H9 (cell line): ENCODE data around the gene BACH2. TPM values are rescaled to one million over a fixed set of nuclear protein-coding genes. Genes with fewer than 3 reads are reported as not detected.

ENCODE experiments used
- DNase-seq: peaks from one replicate; pipeline ENCODE4 v3.0.0-alpha.2; 2017
- H2AFZ ChIP-seq: one replicate; pipeline ENCODE4 v1.6.1; 2013; ENCODE audit warnings: mild to moderate bottlenecking, low read length, control low read depth, moderate library complexity
- H2AK5ac ChIP-seq: 2 replicates; pipeline ENCODE4 v1.6.1; 2013; ENCODE audit warnings: low read length, control low read depth, mixed read lengths; ENCODE audit not compliant: insufficient read length
- H2BK120ac ChIP-seq: one replicate; pipeline ENCODE4 v1.6.1; 2013; ENCODE audit warnings: low read depth, mild to moderate bottlenecking, low read length, control low read depth, inconsistent platforms; ENCODE audit not compliant: poor library complexity, severe bottlenecking
- H2BK12ac ChIP-seq: 2 replicates; pipeline ENCODE4 v1.6.1; 2013; ENCODE audit warnings: low read length, control low read depth, mixed read lengths, low read depth; ENCODE audit not compliant: insufficient read length
- H2BK15ac ChIP-seq: 2 replicates; pipeline ENCODE4 v1.6.1; 2013; ENCODE audit warnings: low read depth, low read length, control low read depth
- H2BK20ac ChIP-seq: one replicate; pipeline ENCODE4 v1.6.1; 2013; ENCODE audit warnings: low read depth, mild to moderate bottlenecking, low read length, control low read depth, inconsistent platforms; ENCODE audit not compliant: poor library complexity, severe bottlenecking
- H2BK5ac ChIP-seq: 2 replicates; pipeline ENCODE4 v1.6.1; 2013; ENCODE audit warnings: low read length, control low read depth, mixed read lengths; ENCODE audit not compliant: insufficient read length
- H3K14ac ChIP-seq: 2 replicates; pipeline ENCODE4 v1.6.1; 2013; ENCODE audit warnings: low read length, control low read depth; ENCODE audit not compliant: insufficient read depth
- H3K18ac ChIP-seq: 2 replicates; pipeline ENCODE4 v1.6.1; 2013; ENCODE audit warnings: low read depth, mild to moderate bottlenecking, mixed read lengths, low read length, control low read depth; ENCODE audit not compliant: insufficient read length
- H3K23ac ChIP-seq: 2 replicates; pipeline ENCODE4 v1.6.1; 2013; ENCODE audit warnings: low read length, control low read depth, mixed read lengths, low read depth; ENCODE audit not compliant: insufficient read length
- H3K23me2 ChIP-seq: 2 replicates; pipeline ENCODE4 v1.6.1; 2013; ENCODE audit warnings: low read depth, mild to moderate bottlenecking, mixed read lengths, low read length, control low read depth; ENCODE audit not compliant: insufficient read length, poor library complexity, severe bottlenecking
- H3K27ac ChIP-seq: 2 replicates; pipeline ENCODE4 v1.5.1; 2013; ENCODE audit warnings: low read length, control low read depth, mixed read lengths, low read depth; ENCODE audit not compliant: insufficient read length
- H3K27me3 ChIP-seq: 2 replicates; pipeline ENCODE4 v1.6.1; 2013; ENCODE audit warnings: low read length, control low read depth, inconsistent platforms; ENCODE audit not compliant: insufficient read depth
- H3K4ac ChIP-seq: 2 replicates; pipeline ENCODE4 v1.6.1; 2013; ENCODE audit warnings: low read depth, mild to moderate bottlenecking, control low read depth, inconsistent platforms, low read length, moderate library complexity
- H3K4me1 ChIP-seq: 2 replicates; pipeline ENCODE4 v1.6.1; 2013; ENCODE audit warnings: low read length, control low read depth, inconsistent platforms; ENCODE audit not compliant: insufficient read depth
- H3K4me2 ChIP-seq: 2 replicates; pipeline ENCODE4 v1.6.1; 2013; ENCODE audit warnings: low read length, control low read depth, mixed read lengths; ENCODE audit not compliant: insufficient read length, insufficient read depth
- H3K56ac ChIP-seq: 2 replicates; pipeline ENCODE4 v1.6.1; 2013; ENCODE audit warnings: low read depth, mild to moderate bottlenecking, mixed read lengths, low read length, control low read depth; ENCODE audit not compliant: insufficient read length
- H3K79me1 ChIP-seq: 2 replicates; pipeline ENCODE4 v1.6.1; 2013; ENCODE audit warnings: low read depth, mild to moderate bottlenecking, moderate library complexity, low read length, control low read depth, inconsistent platforms; ENCODE audit not compliant: insufficient read depth, poor library complexity, severe bottlenecking
- H3K79me2 ChIP-seq: 2 replicates; pipeline ENCODE4 v1.6.1; 2013; ENCODE audit warnings: low read length, control low read depth, inconsistent platforms; ENCODE audit not compliant: insufficient read depth
- H3K9ac ChIP-seq: 2 replicates; pipeline ENCODE4 v1.6.1; 2013; ENCODE audit warnings: low read length, control low read depth, mixed read lengths; ENCODE audit not compliant: insufficient read length; ENCODE audit errors: extremely low read depth
- H3K9me3 ChIP-seq: one replicate; pipeline ENCODE4 v1.6.1; 2013; ENCODE audit warnings: low read depth, low read length, inconsistent platforms; ENCODE audit not compliant: control insufficient read depth
- H3T11ph ChIP-seq: one replicate; pipeline ENCODE4 v1.6.1; 2013; ENCODE audit warnings: mild to moderate bottlenecking, low read length, control low read depth, inconsistent platforms
- H4K20me1 ChIP-seq: one replicate; pipeline ENCODE4 v1.6.1; 2013; ENCODE audit not compliant: control insufficient read depth, insufficient read length, insufficient read depth
- H4K5ac ChIP-seq: 2 replicates; pipeline ENCODE4 v1.6.1; 2013; ENCODE audit warnings: low read depth, mild to moderate bottlenecking, mixed read lengths, low read length, control low read depth; ENCODE audit not compliant: insufficient read length
- H4K8ac ChIP-seq: replicated peaks from 2 replicates; pipeline ENCODE4 v1.6.1; 2013; ENCODE audit warnings: low read length, control low read depth, mixed read lengths, low read depth; ENCODE audit not compliant: insufficient read length
- H4K91ac ChIP-seq: 2 replicates; pipeline ENCODE4 v1.6.1; 2013; ENCODE audit warnings: low read depth, mild to moderate bottlenecking, moderate library complexity, mixed read lengths, low read length, control low read depth; ENCODE audit not compliant: insufficient read length
- H3K27ac Mint-ChIP-seq, 3 experiments: 2 replicates in 2 of 3; 3 replicates in 1 of 3; pipeline ENCODE4 v1.8.0; 2020 to 2021; ENCODE audit warnings: mixed read lengths in 3 of 3, mild to moderate bottlenecking in 1 of 3, moderate library complexity in 1 of 3
- H3K27me3 Mint-ChIP-seq: 2 replicates; pipeline ENCODE4 v1.8.0; 2021; ENCODE audit warnings: low read depth, mild to moderate bottlenecking, moderate library complexity, mixed read lengths
- H3K36me3 Mint-ChIP-seq, 3 experiments: 2 replicates in 2 of 3; 3 replicates in 1 of 3; pipeline ENCODE4 v1.8.0; 2020 to 2021; ENCODE audit warnings: low read depth in 3 of 3, mixed read lengths in 3 of 3; ENCODE audit not compliant: insufficient read depth in 1 of 3
- H3K4me1 Mint-ChIP-seq, 2 experiments: 2 replicates each; pipeline ENCODE4 v1.8.0; 2020; ENCODE audit warnings: mixed read lengths in 2 of 2
- H3K4me3 Mint-ChIP-seq, 2 experiments: 2 replicates in 1 of 2; 3 replicates in 1 of 2; pipeline ENCODE4 v1.8.0; 2020 to 2021; ENCODE audit warnings: mild to moderate bottlenecking in 2 of 2, mixed read lengths in 2 of 2, moderate library complexity in 1 of 2
- H3K9me3 Mint-ChIP-seq, 2 experiments: 2 replicates in 1 of 2; 3 replicates in 1 of 2; pipeline ENCODE4 v1.8.0; 2020; ENCODE audit warnings: mild to moderate bottlenecking in 2 of 2, mixed read lengths in 2 of 2, moderate library complexity in 1 of 2
- CTCF ChIP-seq: fragments of 200-600 bp; sonication (generic); conservative IDR thresholded peaks from 3 replicates; pipeline ENCODE4 v1.8.0; 2021; ENCODE audit warnings: antibody characterized with exemption, mild to moderate bottlenecking
- WGBS: extraction: QIAGEN DNeasy Blood & Tissue Kit; methylation state at CpG from one replicate; pipeline ENCODE4 v1.1.7; 2013; ENCODE audit warnings: missing lambda C conversion rate, low lambda C conversion rate, mixed read lengths; ENCODE audit not compliant: insufficient read length; ENCODE audit errors: extremely low coverage; 5-methylcytosine and 5-hydroxymethylcytosine counted together
- total RNA-seq: library from RNA; stranded (reverse); gene quantifications from 2 replicates; pipeline ENCODE4 v1.2.1, GENCODE V29; 2021

Gene BACH2
- total RNA-seq, 1 experiment from 2014 or later = 2.0 TPM

GRCh38 chr6:90107371-90107770, 189.3 kb downstream of the BACH2 start:
- H3K79me2 ChIP-seq = 0 out of 2 replicates have a peak, but pooled peaks cover 2% of the 10 kb centered on the region
- no CpG with 5 or more reads among the region's 1 CpG for WGBS
- H3T11ph ChIP-seq = no peak overlapping the region
- H3K4ac ChIP-seq = no peak overlapping the region
- H4K20me1 ChIP-seq = no peaks in the 10 kb centered on the region
- H4K8ac ChIP-seq = no peak overlapping the region
- TF ChIP-seq CTCF = no peak
- no peak for DNase-seq
- H3K14ac ChIP-seq = no peak overlapping the region
- H2BK15ac ChIP-seq = no peak overlapping the region
- no peak overlapping the region for H2BK12ac ChIP-seq
- H4K5ac ChIP-seq = no peak overlapping the region
- no peak overlapping the region for H2BK20ac ChIP-seq
- no peak overlapping the region for H3K56ac ChIP-seq
- Mint-ChIP-seq H3K9me3 (0 out of 5 replicates have a peak, but pooled peaks cover 0 to under 1% of the 10 kb centered on the region in 2 experiments), H3K36me3 (no peaks in the 10 kb centered on the region), H3K27ac (no peak overlapping the region; a peak in 1 of 7 replicates), H3K27me3 (no peaks in the 10 kb centered on the region; the same call in 1 of the 2 replicates), H3K4me3 (no peak overlapping the region), H3K4me1 (peaks cover 4 to 6% of the 10 kb centered on the region in 2 experiments; a peak in 2 of 4 replicates)
- no peak overlapping the region for H3K9ac ChIP-seq
- no peak overlapping the region for H2BK5ac ChIP-seq
- no peak overlapping the region for H3K4me2 ChIP-seq
- no peak overlapping the region for H3K18ac ChIP-seq
- no peaks in the 10 kb centered on the region for H3K23me2 ChIP-seq
- H2BK120ac ChIP-seq = no peak overlapping the region
- no peak overlapping the region for H4K91ac ChIP-seq
- no peak overlapping the region for H3K27ac ChIP-seq
- no peak overlapping the region for H2AFZ ChIP-seq
- no peaks in the 10 kb centered on the region for H3K9me3 ChIP-seq
- H2AK5ac ChIP-seq = no peak overlapping the region
- no peaks in the 10 kb centered on the region for H3K27me3 ChIP-seq
- no peaks in the 10 kb centered on the region; the same call in 1 of the 2 replicates for H3K4me1 ChIP-seq
- no peaks in the 10 kb centered on the region for H3K79me1 ChIP-seq
- no peak overlapping the region for H3K23ac ChIP-seq
